ENCODE results near the gene WHRN.

GRCh38 chr9:114450181-114450580 is 55.1 kb downstream of the WHRN start:
- no peak for TF ChIP-seq YY1 (IDR thresholded peaks at IDR 0.05; ENCODE audit: insufficient read depth, insufficient read length)
- TF ChIP-seq ZNF274 (IDR thresholded peaks at IDR 0.05; ENCODE audit: low read depth, low read length) = no peak
- TF ChIP-seq SUZ12 (IDR thresholded peaks at IDR 0.05; ENCODE audit: extremely low read depth, insufficient read depth, insufficient read length) = no peak

Measured in NT2/D1 (cell line).